Spleen (tissue), 11 donors: Measurements from ENCODE around the gene DCPS. TPM values are rescaled to one million over a fixed set of nuclear protein-coding genes. Genes with fewer than 3 reads are reported as not detected.

Experiments
- DNase-seq: peaks from one replicate; pipeline ENCODE4 v3.0.0-alpha.2; 2020
- H3K27ac ChIP-seq, 8 donors: fragments of 200-600 bp; sonication (generic) in 7 of 8; 1 replicate in 4 of 8; 2 replicates in 4 of 8; pipeline versions ENCODE4 v1.5.0 to v1.8.0; 2016 to 2021; ENCODE audit warnings: inconsistent platforms in 4 of 8, mild to moderate bottlenecking in 4 of 8, moderate library complexity in 1 of 8
- H3K27me3 ChIP-seq, 7 donors: fragments of 200-600 bp; sonication (generic) in 6 of 7; replicated peaks in 1 of 7; 1 replicate in 4 of 7; 2 replicates in 3 of 7; pipeline versions ENCODE4 v1.5.0 to v1.8.0; 2016 to 2021; ENCODE audit warnings: inconsistent platforms in 3 of 7, mild to moderate bottlenecking in 1 of 7
- H3K36me3 ChIP-seq, 6 donors: fragments of 200-600 bp; sonication (generic) in 5 of 6; 1 replicate in 4 of 6; 2 replicates in 2 of 6; pipeline versions ENCODE4 v1.5.0 to v1.8.0; 2016 to 2021; ENCODE audit warnings: inconsistent platforms in 2 of 6
- H3K4me1 ChIP-seq, 6 donors: fragments of 200-600 bp; sonication (generic) in 5 of 6; 1 replicate in 3 of 6; 2 replicates in 3 of 6; pipeline versions ENCODE4 v1.5.0 to v1.8.0; 2016 to 2021; ENCODE audit warnings: inconsistent platforms in 3 of 6
- H3K4me3 ChIP-seq, 8 donors: fragments of 200-600 bp; sonication (generic) in 7 of 8; 1 replicate in 4 of 8; 2 replicates in 4 of 8; pipeline versions ENCODE4 v1.5.0 to v1.8.0; 2016 to 2021; ENCODE audit warnings: inconsistent platforms in 4 of 8, mild to moderate bottlenecking in 4 of 8, moderate library complexity in 2 of 8
- H3K9me3 ChIP-seq, 8 donors: fragments of 200-600 bp; sonication (generic) in 7 of 8; 1 replicate in 4 of 8; 2 replicates in 4 of 8; pipeline versions ENCODE4 v1.5.0 to v1.8.0; 2016 to 2021; ENCODE audit warnings: inconsistent platforms in 4 of 8
- CTCF ChIP-seq, 11 experiments: fragments of 200-600 bp in 7 of 11; fragments of 450-650 bp in 4 of 11; sonication (generic) in 4 of 11; IDR thresholded peaks in 8 of 11; conservative IDR thresholded peaks in 3 of 11; 1 replicate in 7 of 11; 2 replicates in 4 of 11; pipeline versions ENCODE4 v1.4.0 to v1.8.0; 2016 to 2021; ENCODE audit warnings: antibody characterized with exemption in 11 of 11, inconsistent platforms in 4 of 11, mild to moderate bottlenecking in 1 of 11
- POLR2A ChIP-seq, 3 donors: fragments of 450-650 bp; IDR thresholded peaks; one replicate each; pipeline ENCODE4 v1.5.1; 2017; ENCODE audit warnings: antibody characterized with exemption in 3 of 3, mild to moderate bottlenecking in 1 of 3
- POLR2AphosphoS5 ChIP-seq, 3 donors: sonication (generic); formaldehyde crosslinking; IDR thresholded peaks; one replicate each; pipeline ENCODE4 v1.5.1; 2017; ENCODE audit warnings: antibody characterized with exemption in 3 of 3
- WGBS, 5 donors: extraction: QIAGEN DNeasy Blood & Tissue Kit in 3 of 5; methylation state at CpG; one replicate each; pipeline versions ENCODE4 v1.1.5 to v1.1.7; 2013 to 2018; 5-methylcytosine and 5-hydroxymethylcytosine counted together
- intact Hi-C: fragments of 100-400 bp; cut with DNase I; formaldehyde crosslinking; loops from one replicate; pipeline ENCODE4 v1.15.0; 2023; ENCODE audit warnings: low total_unique reads
- polyA plus RNA-seq, 3 donors: library from polyadenylated mRNA; stranded (reverse); fragments of 200-250 nt; gene quantifications; one replicate each; pipeline ENCODE4 v1.2.1, GENCODE V29; 2013
- total RNA-seq, 7 donors: library from RNA; depleted of rRNA in 3 of 7; stranded (reverse); fragments of >200 nt in 3 of 7; fragmentation: NEBNext Ultra II Directional in 4 of 7; extraction: Animal tissue kit (Norgen Biotek cat#: 25700) in 4 of 7; gene quantifications; one replicate each; pipeline versions ENCODE4 v1.1.0 to v1.2.1, GENCODE V29; 2016 to 2021
- donor health status: healthy with polysubstance abuse.
- donor health status: DM: no; HTN: no; CAD: no; lungs with moderate emphysema.
- donor health status: DM: no; HTN: no; CAD: no.
- donor health status: Bipolar disorder and iron deficiency.
- donor health status: healthy.
- donor health status: DM: no; HTN: no; CAD: no.
- donor health status: DM: yes; HTN: yes; CAD: no.

The DCPS gene
- total and polyA plus RNA-seq, 10 donors = 17.4 to 35.2 (median 22.7) TPM

GRCh38 chr11:126355926-126356897 lies 52.4 kb downstream of the DCPS start:
- intact Hi-C loops = no loop called here
- Histone ChIP-seq H3K27me3 (no peaks in the 10 kb centered on the region), H3K36me3 (peaks cover 0 to 5% (median 0%) of the 10 kb centered on the region in 6 donors), H3K9me3 (no peaks in the 10 kb centered on the region), H3K4me3 (peak overlapping the region; percentile 55 to 89 (median 72)), H3K27ac (peak overlapping the region; percentile 68 to 92 (median 85)), H3K4me1 (peaks cover 18 to 96% (median 73%) of the 10 kb centered on the region in 6 donors)
- peak in 1 of 3 donors; percentile 54 for TF ChIP-seq POLR2AphosphoS5 (IDR thresholded peaks at IDR 0.05)
- TF ChIP-seq CTCF (IDR thresholded peaks at IDR 0.05 in 8 of 11, conservative IDR thresholded peaks at IDR 0.05 in 3 of 11) = no peak
- DNase-seq = peak; percentile 85
- WGBS, 5 donors = 6 to 35% (median 11%) methylated on average over 10 to 46 of the region's 46 CpGs

- Histone ChIP-seq H3K4me1 (peaks cover 18 to 96% (median 76%) of the 10 kb centered on the region in 6 donors), H3K4me3 (peak overlapping the region; percentile 14 to 89 (median 72)), H3K27ac (peak overlapping the region; percentile 68 to 92 (median 85)), H3K9me3 (no peaks in the 10 kb centered on the region), H3K36me3 (peaks cover 0 to under 1% (median 0%) of the 10 kb centered on the region in 6 donors), H3K27me3 (no peaks in the 10 kb centered on the region)
- DNase-seq = peak; percentile 75
- WGBS, 5 donors = 58 to 76% (median 70%) methylated on average over 16 to 17 of the region's 17 CpGs
- intact Hi-C loops = no loop called here
- no peak for TF ChIP-seq POLR2A (IDR thresholded peaks at IDR 0.05)
- peak in 1 of 3 donors; percentile 45 for TF ChIP-seq POLR2AphosphoS5 (IDR thresholded peaks at IDR 0.05)
Observed at GRCh38 chr11:126357055-126357962, 53.4 kb downstream of the DCPS start.

- Histone ChIP-seq H3K4me3 (peak overlapping the region in 7 of 8 donors; percentile 8 to 89 (median 72)), H3K4me1 (peaks cover 21 to 96% (median 76%) of the 10 kb centered on the region in 6 donors), H3K27ac (peak overlapping the region in 7 of 8 donors; percentile 73 to 92 (median 88)), H3K9me3 (no peaks in the 10 kb centered on the region), H3K36me3 (no peaks in the 10 kb centered on the region), H3K27me3 (no peaks in the 10 kb centered on the region)
- intact Hi-C loops = no loop called here
- TF ChIP-seq POLR2AphosphoS5 (IDR thresholded peaks at IDR 0.05) (no peak), POLR2A (IDR thresholded peaks at IDR 0.05) (no peak), CTCF (IDR thresholded peaks at IDR 0.05 in 8 of 11, conservative IDR thresholded peaks at IDR 0.05 in 3 of 11) (no peak)
- whole genome bisulfite sequencing, 5 donors = 47 to 71% (median 55%) methylated on average over 13 to 18 of the region's 18 CpGs
- peak; percentile 76 for DNase-seq
Observed at GRCh38 chr11:126357969-126358762, 54.3 kb downstream of the DCPS start.

- Histone ChIP-seq H3K4me3 (peak overlapping the region in 1 of 8 donors; percentile 72), H3K27ac (peak overlapping the region in 7 of 8 donors; percentile 73 to 92 (median 88)), H3K9me3 (no peaks in the 10 kb centered on the region), H3K27me3 (no peaks in the 10 kb centered on the region), H3K36me3 (no peaks in the 10 kb centered on the region), H3K4me1 (peaks cover 21 to 96% (median 74%) of the 10 kb centered on the region in 6 donors)
- WGBS, 5 donors = 70 to 87% (median 82%) methylated on average over 2 of the region's 2 CpGs
- no peak for TF ChIP-seq CTCF (IDR thresholded peaks at IDR 0.05 in 8 of 11, conservative IDR thresholded peaks at IDR 0.05 in 3 of 11)
- TF ChIP-seq POLR2AphosphoS5 (IDR thresholded peaks at IDR 0.05) = no peak
- no peak for TF ChIP-seq POLR2A (IDR thresholded peaks at IDR 0.05)
- peak; percentile 61 for DNase-seq
- intact Hi-C loops = no loop called here
Observed at GRCh38 chr11:126358763-126359160, 54.9 kb downstream of the DCPS start.
